GM12873 (cell line): ENCODE measurements around the gene SCLY.

Source experiments
- TF ChIP-seq, protein P1 (sequence below): IDR thresholded peaks from 2 replicates; pipeline ENCODE4 v1.5.1; 2012; ENCODE audit warnings: low read depth, mild to moderate bottlenecking, moderate library complexity, low read length, control low read depth; ENCODE audit not compliant: insufficient read depth; ENCODE audit errors: missing control alignments

SCLY gene

DNA sequence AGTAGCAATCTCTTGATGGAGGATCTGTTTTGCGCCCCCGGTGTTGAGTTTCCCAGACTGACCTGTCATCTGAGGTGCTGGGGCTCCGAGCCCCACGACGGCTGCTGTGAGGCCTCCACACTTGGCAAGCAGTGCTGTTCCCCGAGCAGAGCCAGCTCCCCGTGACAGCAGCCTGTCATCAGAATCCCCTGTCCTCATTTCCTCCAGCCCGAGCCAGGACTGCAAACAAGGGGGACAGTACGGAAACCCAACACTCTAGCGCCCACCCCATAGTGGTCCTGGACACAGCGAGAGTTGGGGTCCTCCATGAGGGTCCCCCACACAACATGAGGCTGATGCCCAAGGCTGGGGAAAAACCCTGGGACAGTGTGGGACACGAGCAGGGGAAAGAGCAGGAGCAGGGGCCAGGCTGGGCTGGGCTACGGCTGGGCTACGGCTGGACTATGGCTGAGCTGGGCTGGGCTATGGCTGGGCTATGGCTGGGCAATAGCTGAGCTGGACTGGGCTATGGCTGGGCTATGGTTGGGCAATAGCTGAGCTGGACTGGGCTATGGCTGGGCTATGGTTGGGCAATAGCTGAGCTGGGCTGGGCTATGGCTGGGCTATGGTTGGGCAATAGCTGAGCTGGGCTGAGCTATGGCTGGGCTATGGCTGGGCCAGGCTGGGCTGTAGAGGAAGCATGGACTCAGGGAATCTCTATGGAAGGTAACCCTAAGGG is 76.2 kb downstream of the SCLY start:
- TF ChIP-seq, protein P1, sequence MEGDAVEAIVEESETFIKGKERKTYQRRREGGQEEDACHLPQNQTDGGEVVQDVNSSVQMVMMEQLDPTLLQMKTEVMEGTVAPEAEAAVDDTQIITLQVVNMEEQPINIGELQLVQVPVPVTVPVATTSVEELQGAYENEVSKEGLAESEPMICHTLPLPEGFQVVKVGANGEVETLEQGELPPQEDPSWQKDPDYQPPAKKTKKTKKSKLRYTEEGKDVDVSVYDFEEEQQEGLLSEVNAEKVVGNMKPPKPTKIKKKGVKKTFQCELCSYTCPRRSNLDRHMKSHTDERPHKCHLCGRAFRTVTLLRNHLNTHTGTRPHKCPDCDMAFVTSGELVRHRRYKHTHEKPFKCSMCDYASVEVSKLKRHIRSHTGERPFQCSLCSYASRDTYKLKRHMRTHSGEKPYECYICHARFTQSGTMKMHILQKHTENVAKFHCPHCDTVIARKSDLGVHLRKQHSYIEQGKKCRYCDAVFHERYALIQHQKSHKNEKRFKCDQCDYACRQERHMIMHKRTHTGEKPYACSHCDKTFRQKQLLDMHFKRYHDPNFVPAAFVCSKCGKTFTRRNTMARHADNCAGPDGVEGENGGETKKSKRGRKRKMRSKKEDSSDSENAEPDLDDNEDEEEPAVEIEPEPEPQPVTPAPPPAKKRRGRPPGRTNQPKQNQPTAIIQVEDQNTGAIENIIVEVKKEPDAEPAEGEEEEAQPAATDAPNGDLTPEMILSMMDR: no peak

DNA sequence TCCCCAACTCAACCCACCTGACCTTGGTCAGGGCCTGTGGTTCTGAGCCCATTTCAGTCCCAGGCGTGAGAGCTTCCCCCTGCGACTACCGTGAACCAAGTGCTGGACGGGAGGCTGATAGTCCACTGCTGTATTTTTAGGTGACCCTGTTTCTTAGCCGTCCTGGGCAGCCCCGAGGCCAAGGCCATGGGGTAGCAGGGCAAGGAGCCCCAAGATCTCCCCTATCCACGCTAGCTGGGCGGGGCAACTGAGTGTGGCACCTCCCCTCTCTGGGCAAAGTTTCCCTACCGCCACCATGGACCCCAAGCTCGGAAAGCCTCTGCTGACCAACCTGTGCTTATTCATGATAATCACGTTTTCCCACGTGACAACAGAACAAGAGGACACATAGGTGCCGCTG is 77.1 kb downstream of the SCLY start:
- TF ChIP-seq, protein P1: no peak

DNA sequence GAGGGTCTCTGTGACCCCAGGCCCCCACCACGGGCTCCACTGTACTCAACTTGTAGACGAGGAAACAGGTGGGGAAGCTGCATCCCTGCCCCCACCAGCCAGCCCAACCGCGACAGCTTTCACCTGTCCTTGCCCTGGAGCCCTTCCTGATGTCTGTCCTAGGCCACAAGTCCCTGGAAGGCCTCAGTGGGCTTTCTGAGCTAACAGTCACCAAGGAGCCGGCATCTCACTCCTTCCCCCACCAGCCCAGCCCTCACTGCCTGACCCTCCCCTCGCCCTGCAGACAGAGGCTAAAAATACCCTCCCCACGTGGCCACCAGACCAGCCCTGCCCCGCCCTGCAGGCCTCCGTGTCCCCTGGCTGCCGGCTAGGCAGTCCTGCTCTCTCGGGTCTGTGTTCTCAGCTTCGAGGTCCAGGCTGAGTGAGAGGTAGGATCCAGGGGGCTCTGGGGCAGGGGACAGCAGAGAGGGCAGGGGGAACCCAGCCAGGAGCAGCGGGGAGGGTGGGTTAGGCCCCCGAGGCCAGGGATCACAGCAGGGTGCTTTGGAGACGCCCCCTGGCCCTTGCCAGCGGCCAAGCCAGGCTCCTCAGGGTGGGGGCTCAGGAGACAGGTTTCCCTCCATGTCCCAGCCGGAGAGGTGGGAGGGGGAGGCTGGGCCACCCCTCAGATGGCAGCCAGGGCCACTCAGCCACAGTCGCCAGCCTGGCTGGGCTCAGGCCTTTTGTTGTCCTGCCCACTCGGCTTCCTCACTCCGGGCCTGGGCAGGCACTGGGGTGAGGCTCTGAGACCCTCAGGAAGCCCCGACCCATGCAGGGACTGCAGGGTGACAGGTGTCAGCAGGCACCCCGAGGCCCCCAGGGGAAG is 77.8 kb downstream of the SCLY start, which contains the start of gene KLHL30:
TSS of gene KLHL30 (plus strand) at position 338 of the 865 bp plus-strand sequence. CDS start 2,087 bp downstream, outside the sequence.
- TF ChIP-seq, protein P1: no peak

DNA sequence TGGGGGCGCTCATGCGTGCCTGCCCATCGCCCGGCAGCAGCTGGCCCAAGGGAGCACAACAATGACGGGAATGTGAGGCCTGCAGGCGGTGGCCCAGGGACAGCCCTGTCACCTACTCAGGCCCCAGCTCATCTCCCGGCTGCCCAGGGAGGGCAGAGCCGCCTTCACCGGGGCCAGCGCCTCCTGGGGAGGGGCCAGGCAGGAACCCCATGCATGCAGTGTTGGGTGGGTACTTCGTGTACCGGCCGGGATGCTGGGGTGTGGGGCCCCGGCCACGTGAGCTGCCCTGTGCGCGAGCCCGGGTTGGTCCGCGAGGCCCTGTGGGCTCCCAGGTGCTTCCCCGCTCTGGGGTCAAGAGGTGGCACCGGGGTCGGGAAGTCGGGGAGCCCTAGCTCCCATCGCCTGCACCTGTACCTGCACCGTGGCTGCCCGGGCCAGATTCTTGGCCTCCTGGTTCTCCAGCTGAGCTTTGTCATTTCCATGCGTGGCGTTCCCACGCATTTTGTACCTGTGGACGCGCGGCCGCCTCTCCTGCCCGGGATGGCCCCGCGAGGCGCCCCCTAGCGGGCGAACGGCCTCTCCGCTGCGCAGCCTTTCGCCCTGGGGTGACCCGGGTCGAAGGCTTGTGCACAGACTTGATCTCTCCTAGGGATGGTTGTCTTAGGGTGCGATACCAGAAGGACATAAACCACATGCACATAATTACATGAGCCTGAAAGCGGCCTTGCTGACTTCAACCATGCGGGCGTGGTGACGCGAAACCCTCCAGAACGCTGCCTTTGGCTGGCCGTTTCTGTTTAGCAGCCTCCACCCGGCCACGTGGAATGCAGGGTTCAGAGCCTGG is 78.6 kb downstream of the SCLY start:
- TF ChIP-seq, protein P1: peak; percentile 61

DNA sequence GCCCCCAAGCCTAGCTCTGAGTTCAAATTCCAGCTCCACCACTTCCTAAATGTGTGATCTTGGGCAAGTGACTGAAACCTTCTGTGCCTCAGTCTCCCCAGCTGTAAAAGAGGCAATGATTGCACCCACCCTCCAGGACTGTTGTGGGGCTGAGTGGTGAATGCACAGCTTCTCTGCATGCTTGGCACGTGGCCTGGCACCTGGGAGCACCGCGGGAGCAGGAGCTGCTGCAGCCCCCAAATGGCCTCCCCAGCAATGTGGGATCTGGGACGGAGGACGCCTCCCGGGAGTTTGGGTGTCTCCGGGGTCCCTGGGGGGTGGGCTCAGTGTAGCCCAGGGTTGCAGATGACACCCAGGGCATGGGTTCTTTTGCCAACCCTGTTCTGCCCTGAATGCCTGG is 79.2 kb downstream of the SCLY start:
- TF ChIP-seq, protein P1: no peak

DNA sequence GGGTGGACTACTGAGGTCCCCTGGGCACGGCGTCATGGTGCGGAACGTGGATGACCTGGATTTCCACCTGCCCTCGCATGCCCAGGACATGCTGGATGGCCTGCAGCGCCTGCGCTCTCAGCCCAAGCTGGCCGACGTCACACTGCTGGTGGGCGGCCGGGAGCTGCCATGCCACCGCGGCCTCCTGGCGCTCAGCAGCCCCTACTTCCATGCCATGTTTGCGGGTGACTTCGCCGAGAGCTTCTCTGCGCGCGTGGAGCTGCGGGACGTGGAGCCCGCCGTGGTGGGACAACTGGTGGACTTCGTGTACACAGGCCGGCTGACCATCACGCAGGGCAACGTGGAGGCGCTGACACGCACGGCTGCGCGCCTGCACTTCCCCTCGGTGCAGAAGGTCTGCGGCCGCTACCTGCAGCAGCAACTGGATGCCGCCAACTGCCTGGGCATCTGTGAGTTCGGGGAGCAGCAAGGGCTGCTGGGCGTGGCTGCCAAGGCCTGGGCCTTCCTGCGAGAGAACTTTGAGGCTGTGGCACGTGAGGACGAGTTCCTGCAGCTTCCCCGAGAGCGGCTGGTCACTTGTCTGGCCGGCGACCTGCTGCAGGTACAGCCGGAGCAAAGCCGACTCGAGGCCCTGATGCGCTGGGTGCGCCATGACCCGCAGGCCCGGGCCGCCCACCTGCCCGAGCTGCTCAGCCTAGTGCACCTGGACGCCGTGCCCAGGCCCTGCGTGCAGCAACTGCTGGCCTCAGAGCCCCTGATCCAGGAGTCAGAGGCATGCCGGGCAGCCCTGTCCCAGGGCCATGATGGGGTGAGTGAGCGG is 80.1 kb downstream of the SCLY start:
- TF ChIP-seq, protein P1: no peak
